PC-9 (cell line): ENCODE data around the gene MYH7. TPM values are rescaled to one million over a fixed set of nuclear protein-coding genes. Genes with fewer than 3 reads are reported as not detected.
"Not testable (repeated sequence)": the region's sequence is repeated elsewhere in the genome, so short reads cannot be mapped to it uniquely, and the experiment has no call there.

Experiments
- BruUV-seq: library from RNA; stranded (reverse); fragments of 400-500 nt; replicated peaks from 2 replicates; lab custom pipeline; 2021; lab: Mats Ljungman, UMichigan
- CTCF ChIA-PET: fragments of 300-600 bp; sonication (Branson Sonifier 250); formaldehyde crosslinking; loops from one replicate; lab custom pipeline; 2022; ENCODE audit warnings: antibody characterized with exemption; lab: Charles Lee
- POLR2A ChIA-PET: fragments of 300-600 bp; sonication (Branson Sonifier 250); formaldehyde crosslinking; loops from one replicate; lab custom pipeline; 2022; ENCODE audit warnings: antibody characterized with exemption; ENCODE audit not compliant: unreplicated experiment; lab: Charles Lee
- DNase-seq, 2 experiments: peaks; one replicate each; pipeline versions ENCODE4 v3.0.0 to v3.0.0-alpha.2; 2015 to 2022; ENCODE audit warnings: mixed read lengths in 1 of 2
- H2AFZ ChIP-seq: fragments of 200-600 bp; sonication (generic); 2 replicates; pipeline ENCODE4 v1.8.1; 2017; ENCODE audit warnings: antibody characterized with exemption
- H3F3A ChIP-seq: fragments of 200-600 bp; sonication (generic); 2 replicates; pipeline ENCODE4 v1.8.1; 2017; ENCODE audit warnings: antibody characterized with exemption, mild to moderate bottlenecking, low read depth; ENCODE audit not compliant: insufficient read depth
- H3K27ac ChIP-seq: fragments of 200-600 bp; sonication (generic); 2 replicates; pipeline ENCODE4 v1.6.1; 2016; ENCODE audit warnings: mixed run types
- H3K27me3 ChIP-seq: fragments of 200-600 bp; sonication (generic); 2 replicates; pipeline ENCODE4 v1.6.1; 2016; ENCODE audit warnings: low read depth, mixed run types; ENCODE audit not compliant: insufficient read depth
- H3K36me3 ChIP-seq: fragments of 200-600 bp; sonication (generic); 2 replicates; pipeline ENCODE4 v1.6.1; 2016; ENCODE audit warnings: low read depth, mixed run types
- H3K4me1 ChIP-seq: fragments of 200-600 bp; sonication (generic); replicated peaks from 2 replicates; pipeline ENCODE4 v1.6.1; 2016; ENCODE audit warnings: mixed run types; ENCODE audit not compliant: insufficient read depth
- H3K4me2 ChIP-seq: fragments of 200-600 bp; sonication (generic); 2 replicates; pipeline ENCODE4 v1.6.1; 2017; ENCODE audit warnings: mixed run types
- H3K4me3 ChIP-seq: fragments of 200-600 bp; sonication (generic); 2 replicates; pipeline ENCODE4 v1.6.1; 2016; ENCODE audit warnings: mixed run types
- H3K79me2 ChIP-seq: fragments of 200-600 bp; sonication (generic); 2 replicates; pipeline ENCODE4 v1.6.1; 2017; ENCODE audit warnings: low read depth, mixed run types
- H3K9me2 ChIP-seq: fragments of 200-600 bp; sonication (generic); 2 replicates; pipeline ENCODE4 v1.8.1; 2017; ENCODE audit warnings: mild to moderate bottlenecking; ENCODE audit not compliant: insufficient read depth
- H3K9me3 ChIP-seq: fragments of 200-600 bp; sonication (generic); 2 replicates; pipeline ENCODE4 v1.8.1; 2016; ENCODE audit warnings: low read depth; ENCODE audit not compliant: insufficient read depth
- H4K20me1 ChIP-seq: fragments of 200-600 bp; sonication (generic); 2 replicates; pipeline ENCODE4 v1.8.1; 2017; ENCODE audit not compliant: insufficient read depth
- EZH2 ChIP-seq: fragments of 200-600 bp; sonication (generic); IDR thresholded peaks from 2 replicates; pipeline ENCODE4 v1.8.0; 2017; ENCODE audit warnings: antibody characterized with exemption, low read depth
- intact Hi-C: fragments of 100-400 bp; cut with micrococcal nuclease; formaldehyde crosslinking; loops from one replicate; pipeline ENCODE4 v1.10.0; 2022; ENCODE audit not compliant: unreplicated experiment
- total RNA-seq: library from RNA; stranded (reverse); gene quantifications from 2 replicates; pipeline ENCODE4 v1.2.3, GENCODE V29; 2021
- TF ChIP-seq, protein P1 (sequence below): fragments of 200-600 bp; sonication (generic); conservative IDR thresholded peaks from 2 replicates; pipeline ENCODE4 v1.6.1; 2017; ENCODE audit warnings: mixed run types, antibody characterized with exemption, mild to moderate bottlenecking, moderate library complexity

MYH7 gene
- total RNA-seq, 1 experiment from 2014 or later = not detected

DNA sequence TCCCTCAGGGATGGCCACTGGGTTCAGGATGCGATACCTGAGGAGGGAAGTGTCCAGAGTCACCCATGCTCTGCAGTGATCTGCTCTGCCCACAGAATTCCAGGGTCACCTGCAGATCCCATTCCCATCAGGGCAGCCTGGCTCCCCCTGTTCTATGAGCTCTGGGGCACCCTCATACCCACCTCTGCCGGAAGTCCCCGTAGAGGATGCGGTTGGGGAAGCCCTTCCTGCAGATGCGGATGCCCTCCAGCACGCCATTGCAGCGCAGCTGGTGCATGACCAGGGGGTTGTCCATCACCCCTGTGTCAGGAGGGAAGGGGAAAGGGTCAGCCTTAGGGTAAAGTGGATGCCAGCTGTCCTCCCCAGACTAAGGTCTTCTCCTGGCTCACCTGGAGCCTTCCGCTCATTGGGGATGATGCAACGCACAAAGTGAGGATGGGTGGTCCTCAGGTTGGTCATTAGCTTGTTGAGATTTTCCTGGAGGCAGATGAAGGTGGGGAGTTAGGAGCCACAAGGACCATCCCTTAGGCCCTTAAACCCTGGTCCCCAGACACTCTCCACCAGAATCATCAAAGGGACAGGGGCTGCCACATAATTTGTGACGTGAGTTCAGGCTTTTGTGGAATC, 38.6 kb downstream of the MYH7 start:
- intact Hi-C loops = no loop called here
- no peaks in the 10 kb centered on the region for H3F3A ChIP-seq
- no peaks in the 10 kb centered on the region for H3K79me2 ChIP-seq
- no peaks in the 10 kb centered on the region for H4K20me1 ChIP-seq
- no peak overlapping the region for H2AFZ ChIP-seq
- H3K4me3 ChIP-seq = no peak overlapping the region
- no peak overlapping the region for H3K27ac ChIP-seq
- no TSS peak for BruUV-seq
- no peaks in the 10 kb centered on the region for H3K4me1 ChIP-seq
- no peak for TF ChIP-seq EZH2
- TF ChIP-seq, protein P1, sequence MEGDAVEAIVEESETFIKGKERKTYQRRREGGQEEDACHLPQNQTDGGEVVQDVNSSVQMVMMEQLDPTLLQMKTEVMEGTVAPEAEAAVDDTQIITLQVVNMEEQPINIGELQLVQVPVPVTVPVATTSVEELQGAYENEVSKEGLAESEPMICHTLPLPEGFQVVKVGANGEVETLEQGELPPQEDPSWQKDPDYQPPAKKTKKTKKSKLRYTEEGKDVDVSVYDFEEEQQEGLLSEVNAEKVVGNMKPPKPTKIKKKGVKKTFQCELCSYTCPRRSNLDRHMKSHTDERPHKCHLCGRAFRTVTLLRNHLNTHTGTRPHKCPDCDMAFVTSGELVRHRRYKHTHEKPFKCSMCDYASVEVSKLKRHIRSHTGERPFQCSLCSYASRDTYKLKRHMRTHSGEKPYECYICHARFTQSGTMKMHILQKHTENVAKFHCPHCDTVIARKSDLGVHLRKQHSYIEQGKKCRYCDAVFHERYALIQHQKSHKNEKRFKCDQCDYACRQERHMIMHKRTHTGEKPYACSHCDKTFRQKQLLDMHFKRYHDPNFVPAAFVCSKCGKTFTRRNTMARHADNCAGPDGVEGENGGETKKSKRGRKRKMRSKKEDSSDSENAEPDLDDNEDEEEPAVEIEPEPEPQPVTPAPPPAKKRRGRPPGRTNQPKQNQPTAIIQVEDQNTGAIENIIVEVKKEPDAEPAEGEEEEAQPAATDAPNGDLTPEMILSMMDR = no peak
- no peaks in the 10 kb centered on the region for H3K36me3 ChIP-seq
- POLR2A ChIA-PET = no interaction called here
- CTCF ChIA-PET = no interaction called here
- H3K9me2 ChIP-seq = no peaks in the 10 kb centered on the region
- DNase-seq = no peak
- no peak overlapping the region for H3K4me2 ChIP-seq
- H3K9me3 ChIP-seq = no peaks in the 10 kb centered on the region
- H3K27me3 ChIP-seq = peaks cover 93% of the 10 kb centered on the region

DNA sequence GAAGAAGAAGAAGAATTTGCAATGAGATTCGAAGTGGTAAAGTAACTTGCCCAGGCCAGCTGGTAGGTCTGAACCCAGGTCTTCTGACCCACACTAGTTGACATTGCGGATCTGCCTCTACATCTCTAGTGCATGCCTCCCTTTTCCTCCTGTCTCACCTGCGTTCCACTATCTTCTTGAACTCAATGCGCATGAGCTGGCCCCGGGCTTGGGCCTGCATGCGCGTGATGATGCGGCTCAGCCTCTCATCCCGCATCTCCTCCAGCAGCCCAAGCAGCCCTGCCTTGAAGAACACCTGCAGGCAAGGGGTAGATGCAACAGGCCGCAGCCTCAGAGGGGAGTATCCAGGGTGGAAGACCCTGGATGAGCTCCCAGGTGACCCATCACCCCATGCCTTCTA, 39.3 kb downstream of the MYH7 start:
- no peak overlapping the region for H3K4me2 ChIP-seq
- H4K20me1 ChIP-seq = no peaks in the 10 kb centered on the region
- H3K4me3 ChIP-seq = no peak overlapping the region
- DNase-seq = no peak
- H2AFZ ChIP-seq = no peak overlapping the region
- intact Hi-C loops = no loop called here
- H3K27ac ChIP-seq = no peak overlapping the region
- H3F3A ChIP-seq = no peaks in the 10 kb centered on the region
- POLR2A ChIA-PET = no interaction called here
- no peaks in the 10 kb centered on the region for H3K9me2 ChIP-seq
- H3K27me3 ChIP-seq = peaks cover 93% of the 10 kb centered on the region
- H3K36me3 ChIP-seq = no peaks in the 10 kb centered on the region
- BruUV-seq = no TSS peak
- H3K4me1 ChIP-seq = no peaks in the 10 kb centered on the region
- H3K9me3 ChIP-seq = no peaks in the 10 kb centered on the region
- TF ChIP-seq, protein P1 = no peak
- no peak for TF ChIP-seq EZH2
- no peaks in the 10 kb centered on the region for H3K79me2 ChIP-seq
- CTCF ChIA-PET = no interaction called here

GRCh38 chr14:23392613-23393012, 42.8 kb downstream of the MYH7 start:
- Histone ChIP-seq H3K4me3 (no peak overlapping the region), H3K27me3 (peaks cover 89% of the 10 kb centered on the region), H2AFZ (no peak overlapping the region), H3K9me2 (no peaks in the 10 kb centered on the region), H3K4me1 (no peaks in the 10 kb centered on the region), H3K79me2 (no peaks in the 10 kb centered on the region), H3K4me2 (no peak overlapping the region), H3K27ac (no peak overlapping the region), H3K9me3 (no peaks in the 10 kb centered on the region), H3K36me3 (no peaks in the 10 kb centered on the region), H3F3A (no peaks in the 10 kb centered on the region), H4K20me1 (no peaks in the 10 kb centered on the region)
- POLR2A ChIA-PET = no interaction called here
- CTCF ChIA-PET = no interaction called here
- no TSS peak for BruUV-seq
- TF ChIP-seq, protein P1 = no peak
- TF ChIP-seq EZH2 = no peak
- DNase-seq = no peak
- intact Hi-C loops = no loop called here

DNA sequence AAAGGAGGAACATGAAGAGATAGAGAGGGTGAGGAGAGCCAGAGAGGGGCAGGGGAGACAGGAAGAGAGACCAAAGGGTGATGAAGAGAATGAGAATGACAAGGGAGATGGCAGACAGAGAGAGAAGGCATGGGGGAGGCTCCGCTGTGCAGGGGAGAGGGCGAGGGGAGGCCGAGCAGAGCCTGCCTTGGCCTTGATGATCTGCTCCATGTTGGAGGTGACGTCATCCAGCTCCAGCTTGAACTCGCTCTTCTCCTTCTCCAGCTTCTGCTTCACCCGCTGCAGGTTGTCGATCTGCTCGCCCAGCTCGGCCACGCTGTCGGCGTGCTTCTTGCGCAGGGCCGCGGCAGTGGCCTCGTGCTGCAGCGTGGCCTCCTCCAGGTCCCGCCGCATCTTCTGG, 45.6 kb downstream of the MYH7 start:
- intact Hi-C loops = not testable (repeated sequence)

More for the DNA sequence above, 45.6 kb downstream of the MYH7 start:
- DNase-seq, H3F3A ChIP-seq, POLR2A ChIA-PET, H3K36me3 ChIP-seq, H3K79me2 ChIP-seq, CTCF ChIA-PET, BruUV-seq, H3K4me1 ChIP-seq, H3K27ac ChIP-seq, H3K9me3 ChIP-seq, H4K20me1 ChIP-seq, H2AFZ ChIP-seq, H3K9me2 ChIP-seq, H3K4me3 ChIP-seq, H3K4me2 ChIP-seq: not testable (repeated sequence)
- H3K27me3 ChIP-seq = peaks cover 81% of the 10 kb centered on the region
